HG03103 (cell line): Measurements from ENCODE around the gene SCAPER.
"Not testable (repeated sequence)": the region's sequence is repeated elsewhere in the genome, so short reads cannot be mapped to it uniquely, and the experiment has no call there.

ENCODE experiments used
- ATAC-seq: cut with Tn5 transposase; IDR thresholded peaks from one replicate; pipeline ENCODE4 v1.9.1; 2021; ENCODE audit warnings: low read depth; ENCODE audit not compliant: unreplicated experiment

Gene SCAPER

DNA sequence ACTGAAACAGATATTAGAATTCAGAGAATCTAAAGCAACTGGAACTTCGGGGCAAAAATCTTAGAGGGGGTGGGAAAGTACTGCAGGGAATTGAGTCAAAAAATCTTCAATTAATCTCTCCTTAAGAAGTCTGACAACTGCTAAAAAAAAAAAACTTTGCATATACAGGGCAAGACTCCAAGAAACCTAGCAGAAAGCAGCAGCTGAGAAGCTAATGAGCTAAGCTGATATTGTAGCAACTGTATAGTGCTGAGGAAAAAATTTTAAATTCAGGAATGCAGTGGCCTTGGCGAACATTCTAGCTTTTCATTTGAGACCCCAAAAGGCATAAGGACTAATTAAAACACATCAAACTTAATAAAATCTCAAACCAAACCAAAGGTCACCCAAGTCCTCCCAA lies 113.6 kb downstream of the SCAPER start:
- ATAC-seq: no peak

DNA sequence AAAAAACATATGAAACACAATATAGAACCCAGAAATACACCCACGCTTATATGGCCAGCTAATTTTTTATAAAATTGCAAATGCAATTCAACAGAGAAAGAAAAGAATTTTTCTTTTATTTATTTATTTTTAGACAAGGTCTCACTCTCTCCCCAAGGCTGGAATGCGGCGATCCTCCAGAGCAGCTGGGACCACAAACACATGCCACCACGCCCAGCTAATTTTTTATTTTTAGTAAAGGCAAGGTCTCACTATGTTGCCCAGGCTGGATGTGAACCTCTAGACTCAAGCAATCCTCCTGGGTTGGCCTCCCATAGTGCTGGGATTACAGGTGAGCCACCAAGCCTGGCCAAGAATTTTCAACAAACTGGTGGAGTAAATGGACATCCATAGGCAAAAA lies 117.9 kb downstream of the SCAPER start:
- no peak for ATAC-seq

DNA sequence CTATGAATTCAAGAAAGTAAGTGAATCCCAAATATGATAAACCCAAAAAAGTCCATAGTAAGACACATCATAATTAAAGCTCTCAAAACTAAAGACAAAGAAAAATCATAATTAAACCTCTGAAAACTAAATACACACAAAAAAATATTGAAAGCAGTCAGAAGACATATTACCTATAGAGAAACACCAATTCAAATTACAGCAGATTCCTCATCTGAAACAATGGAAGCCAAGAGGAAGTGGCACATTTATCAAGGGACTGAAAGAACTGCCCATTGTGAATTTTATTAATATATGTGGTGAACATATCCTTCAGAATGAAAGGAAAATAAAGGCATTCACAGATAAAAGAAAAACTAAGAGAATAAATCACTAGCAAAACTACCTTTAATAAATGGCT lies 128.2 kb downstream of the SCAPER start:
- no peak for ATAC-seq

DNA sequence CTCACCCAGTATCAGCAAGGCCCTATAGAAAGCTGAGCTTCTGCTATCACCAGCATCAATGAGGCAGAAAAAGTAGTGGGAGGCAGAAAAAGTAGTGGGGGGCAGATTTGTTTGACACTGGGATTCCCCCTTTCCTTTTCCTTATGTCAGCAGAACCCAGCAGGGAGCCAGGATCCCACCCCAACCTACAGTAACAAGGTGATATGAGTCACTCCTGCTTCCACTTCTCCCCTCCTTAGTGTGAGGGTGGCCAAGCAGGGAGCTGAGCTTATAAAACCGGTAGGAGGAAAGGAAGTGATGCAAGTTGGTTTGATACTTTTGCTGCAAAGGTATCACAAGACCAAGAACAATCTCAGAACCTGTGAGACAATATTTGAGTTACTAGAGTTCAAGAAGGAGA lies 128.7 kb downstream of the SCAPER start:
- no peak for ATAC-seq

DNA sequence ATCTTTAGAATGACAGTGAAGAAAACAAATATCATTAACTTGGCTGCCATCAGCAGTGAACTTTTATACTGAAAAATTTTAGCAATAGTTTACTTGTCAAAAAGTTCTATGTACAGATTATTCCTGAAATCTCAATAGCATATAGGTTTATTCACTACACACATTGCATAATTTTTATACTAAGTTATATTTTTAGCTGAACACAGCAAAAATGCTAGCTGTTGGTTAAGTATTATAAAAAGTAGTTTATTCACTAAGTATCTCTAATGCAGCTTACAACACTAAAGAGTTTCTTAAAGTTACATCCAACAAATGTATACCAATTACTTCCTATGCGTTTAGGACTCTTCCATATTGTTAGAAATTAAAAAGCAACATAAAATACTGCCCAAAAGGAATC lies 131.9 kb downstream of the SCAPER start:
- no peak for ATAC-seq

DNA sequence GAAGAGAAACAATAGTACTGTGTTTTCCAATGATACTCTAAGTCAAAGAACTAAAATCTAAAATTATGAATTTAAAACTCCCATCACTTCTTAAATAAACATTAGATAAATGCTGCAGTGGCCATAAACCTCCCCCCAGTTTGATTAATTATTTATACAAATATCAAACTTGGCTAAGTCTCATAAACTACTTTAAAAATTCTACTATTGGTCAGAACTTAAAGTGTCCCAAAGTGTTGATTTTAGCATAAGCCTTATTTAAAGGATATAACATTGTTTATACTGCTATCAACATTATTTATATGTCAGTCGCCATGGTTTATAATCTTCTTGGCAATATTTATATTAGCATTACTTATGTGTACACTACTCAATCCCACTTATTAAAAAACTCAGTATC lies 132.4 kb downstream of the SCAPER start:
- no peak for ATAC-seq

DNA sequence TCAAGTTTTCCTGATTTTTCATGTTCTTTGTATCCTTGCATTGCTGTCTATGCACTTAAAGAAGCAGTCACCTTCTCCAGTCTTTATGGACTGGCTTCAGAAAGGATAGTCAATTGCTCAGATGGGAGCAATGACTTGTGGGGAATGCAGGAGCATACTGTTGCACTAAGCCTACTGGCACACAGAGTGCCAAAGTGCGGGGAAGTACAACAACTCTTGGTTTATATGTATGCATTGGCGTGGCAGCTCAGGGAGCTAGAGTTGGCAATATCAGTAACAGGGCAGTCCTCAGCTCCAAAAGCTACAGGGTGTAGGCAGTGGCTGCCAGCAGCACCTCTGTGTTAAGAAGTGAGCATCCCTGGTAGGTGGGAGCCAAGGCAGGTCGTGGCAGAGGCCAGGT lies 141.1 kb downstream of the SCAPER start:
- ATAC-seq: no peak

DNA sequence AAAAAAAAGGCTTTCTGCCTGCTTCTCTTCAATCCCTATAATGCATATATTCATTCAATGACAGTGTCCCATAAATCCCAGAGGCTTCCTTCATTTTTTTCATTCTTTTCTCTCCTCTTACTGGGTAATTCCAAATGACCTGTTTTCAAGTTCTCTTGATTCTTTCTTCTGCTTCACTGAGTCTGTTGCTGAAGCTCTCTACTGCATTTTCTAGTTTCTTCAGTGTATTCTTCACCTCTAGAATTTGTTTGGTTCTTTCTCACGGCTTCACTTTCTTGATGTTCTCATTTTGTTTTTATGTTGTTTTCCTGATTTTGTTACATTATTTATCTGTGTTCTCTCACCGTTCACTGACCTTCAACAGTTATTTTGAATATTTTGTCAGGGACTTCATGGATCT lies 141.6 kb downstream of the SCAPER start:
- ATAC-seq: no peak

DNA sequence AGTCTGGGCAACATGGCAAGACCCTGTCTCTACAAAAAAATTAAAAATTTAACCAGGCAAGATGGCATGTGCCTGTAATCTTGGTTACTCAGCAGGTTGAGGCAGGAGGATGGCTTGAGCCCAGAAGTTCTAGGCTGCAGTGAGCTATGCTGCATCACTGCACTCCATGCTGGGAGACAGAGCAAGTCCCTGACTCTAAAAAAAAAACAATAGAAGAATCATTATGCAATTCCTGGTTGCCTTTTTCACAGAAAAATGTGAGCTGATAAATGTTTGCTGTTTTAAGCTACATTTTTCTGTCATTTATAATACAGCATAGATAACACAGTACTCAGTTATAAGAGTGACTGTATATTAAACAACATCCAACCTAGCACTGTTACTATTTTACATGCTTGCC lies 148.8 kb downstream of the SCAPER start:
- no peak for ATAC-seq

DNA sequence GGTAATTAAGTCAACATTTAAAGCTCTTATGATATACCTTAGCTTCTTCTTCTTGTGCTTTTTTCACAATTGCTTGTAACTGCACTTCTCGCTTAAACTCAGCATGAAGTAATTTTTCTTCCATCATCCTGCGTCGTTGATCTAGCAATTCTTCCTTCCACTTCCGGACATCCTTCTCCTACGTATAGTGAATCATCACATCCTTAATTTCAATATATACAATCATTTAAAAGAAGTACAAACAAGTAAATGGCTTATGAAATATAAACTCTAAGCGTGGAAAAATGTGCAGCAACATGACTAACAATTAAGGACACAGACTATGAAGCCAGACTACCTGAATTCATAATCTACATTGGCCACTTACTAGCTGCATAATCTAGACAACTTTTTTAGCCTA lies 151.4 kb downstream of the SCAPER start:
- no peak for ATAC-seq

DNA sequence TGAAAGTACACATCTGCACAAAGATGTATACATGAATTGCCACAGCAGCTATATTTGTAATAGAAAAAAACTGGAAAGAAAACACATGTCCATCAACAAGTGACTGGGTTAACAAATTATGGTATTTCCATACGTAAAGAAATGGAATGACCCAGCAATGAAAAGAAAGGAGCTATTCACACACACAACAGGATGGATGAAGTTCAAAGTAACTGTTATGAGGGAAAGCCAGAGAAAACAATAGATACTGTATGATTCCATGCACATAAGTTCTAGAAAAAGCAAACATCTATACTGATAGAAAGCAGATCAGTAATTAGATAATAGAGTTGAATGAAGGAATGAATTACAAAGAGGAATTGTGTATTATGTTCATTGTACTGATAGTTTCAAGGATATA lies 152.0 kb downstream of the SCAPER start:
- ATAC-seq: no peak

DNA sequence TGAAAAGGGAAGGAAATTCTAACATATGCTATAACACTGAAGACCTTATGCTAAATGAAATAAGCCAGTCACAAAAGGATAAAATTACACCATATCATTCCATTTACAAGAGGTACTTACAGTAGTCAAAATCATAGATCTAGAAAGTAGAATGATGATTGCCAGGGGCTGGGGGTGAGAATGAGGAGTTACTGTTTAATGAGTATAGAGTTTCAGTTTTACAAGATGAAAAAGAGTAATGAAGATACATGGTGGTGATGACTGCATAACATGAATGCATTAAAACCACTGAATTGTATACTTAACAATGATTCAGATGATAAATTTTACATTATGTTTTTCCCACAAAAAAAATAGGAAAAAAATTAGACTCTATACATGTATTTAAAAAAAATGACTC lies 152.6 kb downstream of the SCAPER start:
- ATAC-seq: no peak

DNA sequence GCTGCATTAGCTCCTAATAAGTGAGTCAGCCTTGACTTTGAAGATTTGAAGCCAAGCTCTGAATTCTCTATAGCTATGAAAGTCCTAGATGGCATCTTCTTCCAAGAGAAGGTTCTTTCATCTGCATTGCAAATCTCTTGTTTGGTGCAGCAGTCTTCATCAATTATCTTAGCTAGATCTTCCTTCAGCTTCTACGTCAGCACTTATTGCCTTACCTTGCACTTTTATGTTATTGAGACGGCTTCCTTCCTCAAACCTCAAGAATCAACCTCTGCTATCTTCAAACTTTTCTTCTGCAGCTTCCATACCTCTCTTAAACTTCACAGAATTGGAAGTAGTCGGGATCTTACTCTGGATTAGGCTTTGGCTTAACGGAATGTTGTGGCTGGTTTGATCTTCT lies 167.6 kb downstream of the SCAPER start:
- ATAC-seq: no peak

DNA sequence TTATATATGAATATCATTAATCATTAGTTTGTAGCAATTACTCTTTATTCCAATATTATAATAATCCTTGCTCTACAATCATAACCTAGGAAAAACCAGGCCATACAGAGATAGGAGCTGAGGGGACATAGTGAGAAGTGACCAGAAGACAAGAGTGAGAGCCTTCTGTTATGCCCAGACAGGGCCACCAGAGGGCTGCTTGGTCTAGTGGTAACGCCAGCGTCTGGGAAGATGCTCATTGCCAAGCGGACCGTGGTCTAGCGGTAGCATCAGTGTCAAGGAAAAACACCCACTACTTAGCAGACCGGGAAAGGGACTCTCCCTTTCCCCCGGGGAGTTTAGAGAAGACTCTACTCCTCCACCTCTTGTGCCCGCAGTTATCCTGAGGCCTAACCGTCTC lies 172.8 kb downstream of the SCAPER start:
- not testable (repeated sequence) for ATAC-seq

DNA sequence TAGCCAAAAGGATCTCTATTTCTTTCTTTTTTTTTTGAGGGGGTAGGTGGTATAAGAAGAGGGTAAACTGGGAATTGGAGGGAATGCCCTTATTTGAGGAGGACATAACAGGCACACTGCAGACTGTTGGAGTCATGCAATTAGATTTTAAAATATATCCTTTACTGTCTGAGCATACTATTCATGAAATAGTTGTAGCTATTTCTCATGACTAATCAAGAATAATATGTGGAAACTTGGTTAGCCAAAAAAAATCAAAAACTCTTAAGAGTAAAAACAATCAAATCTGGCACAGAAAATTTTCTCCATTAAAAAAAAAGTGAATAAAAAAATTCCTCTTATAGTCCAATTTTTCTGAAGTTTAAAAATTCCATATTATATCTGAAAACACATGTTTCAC lies 174.9 kb downstream of the SCAPER start:
- ATAC-seq: no peak

DNA sequence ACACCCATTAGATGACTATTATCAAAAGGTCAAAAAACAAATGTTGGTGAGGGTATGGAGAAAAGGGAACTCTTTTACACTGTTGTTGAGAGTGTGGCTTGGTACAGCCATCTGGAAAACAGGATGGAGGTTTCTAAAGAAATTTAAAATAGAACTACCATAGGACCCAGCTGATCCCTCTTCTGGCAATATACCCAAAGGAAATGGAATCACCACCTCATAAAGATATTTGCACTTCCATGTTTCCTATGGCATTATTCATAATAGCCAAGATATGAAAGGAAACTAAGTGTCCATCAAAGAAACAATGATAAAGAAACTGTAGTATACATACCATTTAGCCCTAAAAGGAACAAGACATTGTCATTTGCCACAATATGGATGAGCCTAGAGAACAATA lies 186.3 kb downstream of the SCAPER start:
- no peak for ATAC-seq

DNA sequence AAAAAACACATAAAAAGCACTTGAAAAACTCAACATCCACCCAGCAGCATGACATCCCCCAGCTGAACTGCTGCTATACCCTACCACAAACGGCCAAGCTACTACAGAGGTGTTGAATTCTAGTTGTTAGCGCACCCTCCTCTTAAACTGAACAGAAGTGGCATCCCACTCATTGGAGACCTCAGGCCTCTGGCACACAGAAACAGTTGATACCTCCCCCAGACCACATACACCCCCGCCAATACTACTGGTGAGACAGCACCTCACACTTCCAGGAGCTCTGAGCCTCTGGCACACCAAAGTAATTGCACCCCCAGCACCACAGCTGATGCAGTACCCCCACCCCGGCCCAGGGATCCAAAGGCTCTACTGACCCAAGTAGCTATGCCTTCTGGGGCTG lies 190.2 kb downstream of the SCAPER start:
- ATAC-seq: no peak

DNA sequence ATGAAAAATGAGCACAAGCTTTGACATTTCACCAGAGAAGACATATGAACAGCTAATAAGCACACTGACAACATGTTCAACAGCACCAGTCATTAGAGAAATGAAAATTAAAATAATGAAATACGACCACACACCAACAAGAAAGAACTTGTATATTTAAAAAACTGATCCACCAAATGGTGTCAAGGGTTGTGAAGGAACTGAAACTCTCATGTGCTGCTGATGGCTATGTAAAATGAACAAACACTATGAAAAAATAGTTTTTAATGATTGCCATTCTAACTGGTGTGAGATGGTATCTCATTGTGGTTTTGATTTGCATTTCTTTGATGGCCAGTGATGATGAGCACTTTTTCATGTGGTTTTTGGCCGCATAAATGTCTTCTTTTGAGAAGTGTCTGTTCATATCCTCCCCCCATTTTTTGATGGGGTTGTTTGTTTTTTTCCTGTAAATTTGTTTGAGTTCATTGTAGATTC lies 193.8 kb downstream of the SCAPER start:
- ATAC-seq: no peak

DNA sequence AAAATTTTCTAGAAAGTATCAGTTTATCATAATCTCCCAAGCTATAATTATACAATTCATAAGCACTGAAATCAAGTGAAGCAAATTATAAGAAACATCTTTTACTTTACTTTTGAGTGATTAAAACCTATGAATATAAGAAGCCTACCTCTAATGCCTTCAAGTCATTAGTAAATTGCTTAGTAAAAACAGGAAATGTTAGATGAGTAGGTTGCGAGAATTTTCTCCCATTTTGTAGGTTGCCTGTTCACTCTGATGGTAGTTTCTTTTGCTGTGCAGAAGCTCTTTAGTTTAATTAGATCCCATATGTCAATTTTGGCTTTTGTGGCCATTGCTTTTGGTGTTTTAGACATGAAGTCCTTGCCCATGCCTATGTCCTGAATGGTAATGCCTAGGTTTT lies 201.1 kb downstream of the SCAPER start:
- ATAC-seq: not testable (repeated sequence)

DNA sequence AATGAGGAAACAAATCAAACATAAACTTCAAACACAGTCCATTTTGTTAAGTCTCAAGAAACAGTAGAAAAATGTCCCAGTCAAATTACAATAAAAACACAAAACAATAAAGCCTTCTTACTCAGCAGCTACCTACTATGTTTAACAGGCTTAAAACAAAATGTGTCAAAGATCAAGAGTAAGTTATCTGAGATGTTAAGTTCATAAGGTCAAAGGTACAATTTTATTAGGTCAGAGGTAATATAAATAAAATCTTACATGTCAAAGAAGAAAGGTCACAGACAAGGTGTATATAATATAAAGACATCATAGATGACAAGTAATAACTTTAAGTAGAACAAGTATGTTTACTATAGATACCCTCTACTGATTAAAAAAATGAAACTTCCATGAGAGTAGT lies 208.3 kb downstream of the SCAPER start:
- ATAC-seq: no peak

DNA sequence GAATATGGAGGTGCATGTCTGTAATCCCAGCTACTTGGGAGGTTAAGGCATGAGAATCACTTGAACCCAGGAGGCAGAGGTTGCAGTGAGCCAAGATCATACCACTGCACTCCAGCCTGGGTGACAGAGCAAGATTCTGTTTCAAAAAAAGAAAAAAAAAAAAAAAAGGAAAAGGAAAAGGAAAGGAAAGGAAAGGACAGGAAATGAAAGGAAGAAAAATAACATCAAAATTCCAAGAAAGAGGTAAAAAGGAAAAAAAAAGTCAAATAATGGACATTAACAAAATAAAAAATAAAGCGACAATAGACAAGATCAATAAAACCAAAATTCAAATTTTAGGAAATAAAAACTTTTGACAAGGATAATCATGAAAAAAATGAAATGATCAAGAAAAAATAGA lies 212.6 kb downstream of the SCAPER start:
- not testable (repeated sequence) for ATAC-seq

DNA sequence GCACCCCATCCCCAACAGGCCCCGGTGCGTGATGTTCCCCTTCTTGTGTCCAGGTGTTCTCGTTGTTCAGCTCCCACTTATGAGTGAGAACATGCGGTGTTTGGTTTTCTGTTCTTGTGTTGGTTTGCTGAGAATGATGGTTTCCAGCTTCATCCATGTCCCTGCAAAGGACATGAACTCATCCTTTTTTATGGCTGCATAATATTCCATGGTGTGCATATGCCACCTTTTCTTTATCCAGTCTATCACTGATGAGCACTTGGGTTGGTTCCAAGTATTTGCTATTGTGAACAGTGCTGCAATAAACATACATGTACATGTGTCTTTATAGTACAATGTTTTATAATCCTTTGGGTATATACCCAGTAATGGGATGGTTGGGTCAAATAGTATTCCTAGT lies 217.5 kb downstream of the SCAPER start:
- ATAC-seq: not testable (repeated sequence)

DNA sequence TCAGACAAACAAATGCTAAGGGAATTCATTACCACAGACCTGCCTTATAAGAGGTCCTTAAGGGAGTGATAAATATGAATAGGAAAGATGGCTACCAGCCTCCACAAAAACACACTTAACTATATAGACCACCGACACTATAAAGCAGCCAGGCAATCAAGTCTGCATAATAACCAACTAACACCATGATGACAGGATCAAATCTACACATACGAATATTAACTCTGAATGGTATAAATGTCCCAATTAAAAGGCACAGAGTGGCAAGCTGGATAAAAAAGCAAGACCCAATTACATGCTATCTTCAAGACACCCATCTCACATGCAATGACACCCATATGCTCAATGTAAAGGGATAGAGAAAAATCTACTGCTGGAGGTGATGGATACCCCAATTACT lies 221.1 kb downstream of the SCAPER start:
- ATAC-seq: no peak

DNA sequence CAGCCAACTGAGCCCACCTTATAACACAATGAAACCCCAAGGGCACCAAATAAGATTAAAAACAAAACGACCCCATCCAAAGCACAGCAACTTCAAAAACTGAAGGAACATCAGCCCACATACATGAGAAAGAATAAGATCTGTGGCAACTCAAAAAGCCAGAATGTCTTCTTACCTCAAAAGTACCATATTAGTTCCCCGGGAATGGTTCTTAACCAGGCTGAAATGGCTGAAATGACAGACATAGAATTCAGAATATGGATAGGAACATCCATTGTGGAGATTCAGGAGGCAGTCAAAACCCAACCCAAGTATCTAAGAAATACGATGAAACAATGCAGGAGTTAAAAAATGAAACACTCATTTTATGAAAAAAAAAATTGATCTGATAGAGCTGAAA lies 222.3 kb downstream of the SCAPER start:
- no peak for ATAC-seq
